GM18499 (cell line): ENCODE results near the gene HSPA1B.
"Not testable (repeated sequence)": the region's sequence is repeated elsewhere in the genome, so short reads cannot be mapped to it uniquely, and the experiment has no call there.

Experiments
- ATAC-seq: cut with Tn5 transposase; IDR thresholded peaks from one replicate; pipeline ENCODE4 v1.9.1; 2021; ENCODE audit warnings: moderate number of reproducible peaks; ENCODE audit not compliant: insufficient read depth, unreplicated experiment

Gene HSPA1B

GRCh38 chr6:31796993-31797385 lies 30.5 kb upstream of the HSPA1B start:
- no peak for ATAC-seq

- no peak for ATAC-seq
Measured at GRCh38 chr6:31797588-31797987, 29.9 kb upstream of the HSPA1B start.

- ATAC-seq = no peak
Measured at GRCh38 chr6:31799781-31800180, 27.8 kb upstream of the HSPA1B start.

GRCh38 chr6:31801031-31801927 lies 26.3 kb upstream of the HSPA1B start:
- not testable (repeated sequence) for ATAC-seq

GRCh38 chr6:31805939-31806469 lies 21.5 kb upstream of the HSPA1B start:
- ATAC-seq = peak; percentile 17

- peak; percentile 56 for ATAC-seq
Measured at GRCh38 chr6:31806470-31807272, 20.9 kb upstream of the HSPA1B start, which contains the start of gene LSM2. LSM2 (minus strand) TSS chr6:31806966; CDS start chr6:31806757, 209 bp downstream.

- ATAC-seq = not testable (repeated sequence)
Measured at GRCh38 chr6:31808599-31808998, 18.9 kb upstream of the HSPA1B start.

GRCh38 chr6:31811645-31812044 lies 15.9 kb upstream of the HSPA1B start:
- no peak for ATAC-seq

GRCh38 chr6:31813465-31813849 lies 14.1 kb upstream of the HSPA1B start:
- no peak for ATAC-seq

GRCh38 chr6:31814677-31815024 lies 12.9 kb upstream of the HSPA1B start:
- ATAC-seq = no peak

- no peak for ATAC-seq
Measured at GRCh38 chr6:31815025-31815838, 12.3 kb upstream of the HSPA1B start, which contains the start of the genes HSPA1A and HSPA1L. HSPA1A (plus strand) TSS chr6:31815543; CDS start chr6:31815757, 214 bp downstream. HSPA1L (minus strand) TSS chr6:31815283; CDS start chr6:31811972, 3,311 bp downstream.

- not testable (repeated sequence) for ATAC-seq
Measured at GRCh38 chr6:31817133-31817928, 10.2 kb upstream of the HSPA1B start.

- ATAC-seq = not testable (repeated sequence)
Measured at GRCh38 chr6:31817929-31818511, 9.5 kb upstream of the HSPA1B start.

GRCh38 chr6:31819871-31820299 lies 7.7 kb upstream of the HSPA1B start:
- ATAC-seq = no peak

GRCh38 chr6:31820399-31820798 lies 7.1 kb upstream of the HSPA1B start:
- not testable (repeated sequence) for ATAC-seq

GRCh38 chr6:31821301-31822035 lies 6.1 kb upstream of the HSPA1B start:
- ATAC-seq = no peak

GRCh38 chr6:31822036-31822821 lies 5.3 kb upstream of the HSPA1B start:
- no peak for ATAC-seq
